ENCODE results near the gene LTBP2.

- no peak for TF ChIP-seq CTCF (IDR thresholded peaks at IDR 0.05; ENCODE audit: low read depth, low read length, poor library complexity, severe bottlenecking)
- TF ChIP-seq EZH2phosphoT487 (IDR thresholded peaks at IDR 0.05; ENCODE audit: borderline replicate concordance, low read length): no peak
These were observed 132.9 kb downstream of the LTBP2 start for GRCh38 chr14:74478996-74479635.

All from DOHH2 (cell line).